Upper lobe of right lung (tissue), 1 donor: Measurements from ENCODE around the gene RPUSD4. TPM values are rescaled to one million over a fixed set of nuclear protein-coding genes. Genes with fewer than 3 reads are reported as not detected.

ENCODE experiments used
- ATAC-seq: fragments of 200-7000 bp; cut with Tn5 transposase; one replicate; pipeline ENCODE4 v1.9.1; 2020; ENCODE audit warnings: mild to moderate bottlenecking, moderate library complexity
- DNase-seq: peaks from one replicate; pipeline ENCODE4 v3.0.0-alpha.2; 2020
- H3K27ac ChIP-seq: fragments of 200-600 bp; one replicate; pipeline ENCODE4 v1.8.0; 2022
- H3K27me3 ChIP-seq: fragments of 200-600 bp; one replicate; pipeline ENCODE4 v1.8.0; 2022; ENCODE audit warnings: mild to moderate bottlenecking
- H3K36me3 ChIP-seq: fragments of 200-600 bp; one replicate; pipeline ENCODE4 v1.8.0; 2022
- H3K4me1 ChIP-seq: fragments of 200-600 bp; one replicate; pipeline ENCODE4 v1.8.0; 2022
- H3K4me3 ChIP-seq: fragments of 200-600 bp; one replicate; pipeline ENCODE4 v1.8.0; 2022; ENCODE audit warnings: mild to moderate bottlenecking
- H3K9me3 ChIP-seq: fragments of 200-600 bp; one replicate; pipeline ENCODE4 v1.8.0; 2022
- CTCF ChIP-seq: fragments of 200-600 bp; IDR thresholded peaks from one replicate; pipeline ENCODE4 v1.8.0; 2022; ENCODE audit warnings: antibody characterized with exemption
- intact Hi-C: fragments of 100-400 bp; cut with DNase I; formaldehyde crosslinking; loops from one replicate; pipeline ENCODE4 v1.11.0; 2022
- total RNA-seq: library from RNA; stranded (reverse); fragmentation: NEBNext Ultra II Directional; extraction: Animal tissue kit (Norgen Biotek cat#: 25700); gene quantifications from one replicate; pipeline ENCODE4 v1.2.1, GENCODE V29; 2021
- donor health status: DM: no; HTN: yes; CAD: no; lungs with severe emphysema.

The RPUSD4 gene
- total RNA-seq, 1 donor from 2014 or later = 21.6 TPM

GRCh38 chr11:126166413-126166812 is 45.0 kb downstream of the RPUSD4 start:
- no peak for DNase-seq
- no peak for ATAC-seq
- TF ChIP-seq CTCF = no peak
- no peaks in the 10 kb centered on the region for H3K27me3 ChIP-seq
- H3K9me3 ChIP-seq = no peaks in the 10 kb centered on the region
- intact Hi-C loops = no loop called here
- no peak overlapping the region for H3K27ac ChIP-seq
- no peak overlapping the region for H3K4me3 ChIP-seq
- H3K4me1 ChIP-seq = no peaks in the 10 kb centered on the region
- no peaks in the 10 kb centered on the region for H3K36me3 ChIP-seq

- intact Hi-C loops = no loop called here
- H3K9me3 ChIP-seq = no peaks in the 10 kb centered on the region
- no peak overlapping the region for H3K4me3 ChIP-seq
- H3K27ac ChIP-seq = no peak overlapping the region
- no peak for DNase-seq
- H3K36me3 ChIP-seq = no peaks in the 10 kb centered on the region
- TF ChIP-seq CTCF = no peak
- H3K4me1 ChIP-seq = no peaks in the 10 kb centered on the region
- no peak for ATAC-seq
- no peaks in the 10 kb centered on the region for H3K27me3 ChIP-seq
These were observed 45.7 kb downstream of the RPUSD4 start for GRCh38 chr11:126165757-126166156.

- Histone ChIP-seq H3K4me3 (no peak overlapping the region), H3K27me3 (no peaks in the 10 kb centered on the region), H3K9me3 (no peaks in the 10 kb centered on the region), H3K27ac (no peak overlapping the region), H3K4me1 (no peaks in the 10 kb centered on the region), H3K36me3 (no peaks in the 10 kb centered on the region)
- intact Hi-C loops = no loop called here
- ATAC-seq = no peak
- no peak for TF ChIP-seq CTCF
- DNase-seq = no peak
These were observed 46.1 kb downstream of the RPUSD4 start for GRCh38 chr11:126165311-126165720.

- ATAC-seq = no peak
- no peak overlapping the region for H3K4me3 ChIP-seq
- H3K27ac ChIP-seq = no peak overlapping the region
- no peaks in the 10 kb centered on the region for H3K27me3 ChIP-seq
- no peak for TF ChIP-seq CTCF
- H3K36me3 ChIP-seq = no peaks in the 10 kb centered on the region
- no peaks in the 10 kb centered on the region for H3K4me1 ChIP-seq
- H3K9me3 ChIP-seq = no peaks in the 10 kb centered on the region
- intact Hi-C loops = no loop called here
- DNase-seq = no peak
These were observed 46.7 kb downstream of the RPUSD4 start for GRCh38 chr11:126164781-126165180.

- Histone ChIP-seq H3K9me3 (no peaks in the 10 kb centered on the region), H3K4me3 (no peak overlapping the region), H3K36me3 (no peaks in the 10 kb centered on the region), H3K27ac (no peak overlapping the region), H3K4me1 (no peaks in the 10 kb centered on the region), H3K27me3 (no peaks in the 10 kb centered on the region)
- DNase-seq = no peak
- no peak for TF ChIP-seq CTCF
- no peak for ATAC-seq
- intact Hi-C loops = no loop called here
These were observed 47.7 kb downstream of the RPUSD4 start for GRCh38 chr11:126163779-126164178.

- no peak for DNase-seq
- Histone ChIP-seq H3K27ac (no peak overlapping the region), H3K27me3 (no peaks in the 10 kb centered on the region), H3K4me3 (no peak overlapping the region), H3K36me3 (no peaks in the 10 kb centered on the region), H3K4me1 (no peaks in the 10 kb centered on the region), H3K9me3 (no peaks in the 10 kb centered on the region)
- intact Hi-C loops = no loop called here
- no peak for TF ChIP-seq CTCF
- no peak for ATAC-seq
These were observed 48.3 kb downstream of the RPUSD4 start for GRCh38 chr11:126163074-126163700.
